LNCaP clone FGC (cell line): ENCODE data around the gene SETD1A.

Source experiments
- DNase-seq: peaks from one replicate; pipeline ENCODE4 v3.0.0-alpha.2; 2011; ENCODE audit warnings: low read depth
- H3K4me3 ChIP-seq: 2 replicates; pipeline ENCODE4 v1.5.1; 2011; ENCODE audit warnings: mild to moderate bottlenecking, low read depth, low read length, control low read depth
- TF ChIP-seq, protein P1 (sequence below): IDR thresholded peaks from 2 replicates; pipeline ENCODE4 v1.5.1; 2012; ENCODE audit warnings: mild to moderate bottlenecking; ENCODE audit not compliant: control insufficient read depth, insufficient read depth; ENCODE audit errors: extremely low read depth

SETD1A gene

DNA sequence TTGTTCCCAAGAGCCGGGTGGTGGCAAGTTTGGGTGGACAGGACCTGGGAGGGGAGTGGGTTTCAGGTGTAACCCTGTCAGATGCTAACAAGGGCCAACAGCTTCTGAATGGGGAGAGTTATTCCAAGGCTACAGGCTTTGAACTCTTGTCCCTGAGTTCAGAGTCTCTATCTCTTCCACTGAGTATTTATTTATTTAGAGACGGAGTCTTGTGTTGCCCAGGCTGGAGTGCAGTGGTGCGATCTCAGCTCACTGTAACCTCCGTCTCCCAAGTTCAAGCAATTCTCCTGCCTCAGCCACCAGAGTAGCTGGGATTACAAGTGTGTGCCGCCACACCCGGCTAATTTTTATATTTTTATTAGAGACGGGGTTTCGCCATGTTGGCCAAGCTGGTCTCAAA, 2.6 kb upstream of the SETD1A start:
- H3K4me3 ChIP-seq = no peak overlapping the region
- no peak for DNase-seq
- TF ChIP-seq, protein P1, sequence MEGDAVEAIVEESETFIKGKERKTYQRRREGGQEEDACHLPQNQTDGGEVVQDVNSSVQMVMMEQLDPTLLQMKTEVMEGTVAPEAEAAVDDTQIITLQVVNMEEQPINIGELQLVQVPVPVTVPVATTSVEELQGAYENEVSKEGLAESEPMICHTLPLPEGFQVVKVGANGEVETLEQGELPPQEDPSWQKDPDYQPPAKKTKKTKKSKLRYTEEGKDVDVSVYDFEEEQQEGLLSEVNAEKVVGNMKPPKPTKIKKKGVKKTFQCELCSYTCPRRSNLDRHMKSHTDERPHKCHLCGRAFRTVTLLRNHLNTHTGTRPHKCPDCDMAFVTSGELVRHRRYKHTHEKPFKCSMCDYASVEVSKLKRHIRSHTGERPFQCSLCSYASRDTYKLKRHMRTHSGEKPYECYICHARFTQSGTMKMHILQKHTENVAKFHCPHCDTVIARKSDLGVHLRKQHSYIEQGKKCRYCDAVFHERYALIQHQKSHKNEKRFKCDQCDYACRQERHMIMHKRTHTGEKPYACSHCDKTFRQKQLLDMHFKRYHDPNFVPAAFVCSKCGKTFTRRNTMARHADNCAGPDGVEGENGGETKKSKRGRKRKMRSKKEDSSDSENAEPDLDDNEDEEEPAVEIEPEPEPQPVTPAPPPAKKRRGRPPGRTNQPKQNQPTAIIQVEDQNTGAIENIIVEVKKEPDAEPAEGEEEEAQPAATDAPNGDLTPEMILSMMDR = no peak

DNA sequence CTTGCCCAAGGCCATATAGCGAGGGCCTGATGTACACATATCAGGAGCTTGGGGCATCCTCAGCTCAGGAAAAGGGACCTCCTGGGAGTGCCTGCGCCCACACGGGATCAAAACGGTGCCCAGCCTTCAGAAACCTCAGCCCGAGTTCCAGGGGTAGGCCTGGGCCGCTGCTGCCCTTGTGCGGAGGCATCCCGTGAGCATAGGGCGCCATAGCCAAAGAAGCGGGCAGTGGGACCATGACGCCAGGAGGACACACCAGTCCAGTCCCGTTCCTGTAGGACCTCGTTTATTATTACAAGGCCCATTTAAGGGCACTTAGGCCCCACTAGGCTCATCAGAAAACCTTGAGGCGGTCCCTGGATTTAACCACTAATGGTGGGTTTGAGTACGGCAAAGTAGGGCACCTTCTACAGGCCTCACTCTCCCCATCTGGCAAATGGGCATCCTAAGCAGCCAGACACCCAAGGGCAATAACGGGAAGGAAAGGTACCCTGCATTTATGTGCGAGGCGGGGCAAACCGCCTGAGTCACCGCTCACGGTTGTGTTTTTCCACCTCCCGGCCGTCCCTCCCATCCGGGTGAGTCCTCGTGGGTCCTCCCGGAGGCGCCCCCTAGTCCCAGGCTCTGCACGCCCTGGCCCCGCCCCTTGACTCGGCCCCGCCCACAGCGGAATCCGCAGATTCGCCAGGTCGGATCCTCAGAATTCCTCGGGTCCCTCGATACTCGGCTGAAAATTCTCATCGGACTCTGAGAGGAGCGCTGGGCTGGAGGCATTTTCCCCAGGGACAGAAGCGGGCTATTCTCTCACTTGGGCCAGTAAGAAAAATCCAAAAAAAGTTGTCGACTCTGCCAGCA, 726 bp upstream of the SETD1A start:
- TF ChIP-seq, protein P1 = peak; percentile 35; the same call in 1 of the 2 replicates
- DNase-seq = peak; percentile 37
- peak overlapping the region; percentile 88 for H3K4me3 ChIP-seq

DNA sequence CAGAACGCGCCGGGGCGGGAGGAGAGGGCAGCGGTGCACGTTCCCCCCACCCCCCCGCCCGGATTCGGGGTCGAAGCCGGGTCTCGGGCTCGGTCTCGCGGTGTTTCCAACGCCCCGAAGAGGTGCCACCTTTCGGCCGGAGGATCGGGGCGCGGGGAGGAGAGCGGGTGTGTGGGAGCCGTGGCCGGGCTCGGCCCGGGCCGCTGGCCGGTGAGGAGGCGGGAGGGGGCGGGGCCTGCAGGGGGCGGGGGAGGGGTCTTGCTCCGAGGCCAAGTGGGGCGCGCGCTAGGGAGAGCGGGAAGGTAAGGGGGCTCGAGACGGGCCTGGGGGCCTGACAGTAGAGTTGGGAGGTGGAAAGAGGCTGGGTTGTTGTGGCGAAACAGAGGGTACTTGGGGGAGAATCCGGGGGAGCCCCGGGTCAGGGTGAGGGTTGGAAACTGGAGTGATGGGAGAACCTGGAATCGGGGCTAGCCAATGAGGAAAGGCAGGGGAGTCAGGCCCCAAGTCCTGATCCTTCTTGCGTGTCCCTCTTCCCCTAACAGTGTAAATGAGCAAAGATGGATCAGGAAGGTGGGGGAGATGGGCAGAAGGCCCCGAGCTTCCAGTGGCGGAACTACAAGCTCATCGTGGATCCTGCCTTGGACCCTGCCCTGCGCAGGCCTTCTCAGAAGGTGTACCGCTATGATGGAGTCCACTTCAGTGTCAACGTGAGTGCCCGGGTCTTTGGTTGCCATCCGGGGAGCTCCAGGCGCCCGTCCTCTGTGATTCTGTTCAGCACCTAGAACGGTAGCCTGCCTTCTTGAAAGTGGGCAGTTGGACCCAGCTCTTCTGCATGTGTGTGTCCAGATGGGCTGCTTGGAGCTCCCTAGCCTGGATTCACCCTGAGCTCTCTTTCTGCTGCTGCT, 873 bp downstream of the SETD1A start:
- no peak for DNase-seq
- H3K4me3 ChIP-seq = peak overlapping the region; percentile 88
- TF ChIP-seq, protein P1 = no peak

DNA sequence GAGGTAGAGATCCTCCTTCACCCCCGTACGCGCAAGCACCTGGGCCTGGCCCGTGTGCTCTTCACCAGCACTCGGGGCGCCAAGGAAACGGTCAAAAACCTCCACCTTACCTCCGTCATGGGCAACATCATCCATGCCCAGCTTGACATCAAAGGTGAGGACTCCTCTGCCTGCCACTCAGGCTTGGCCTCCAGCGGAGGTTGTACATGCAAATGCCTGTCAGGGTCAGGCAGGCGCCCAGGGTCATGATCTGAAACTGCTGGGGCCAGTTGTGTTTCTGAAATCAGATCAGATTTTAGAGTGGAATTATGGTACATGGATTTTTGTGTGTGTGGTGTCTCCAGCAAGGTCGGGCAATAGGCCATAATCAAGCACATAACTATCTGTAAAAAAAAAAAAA, 3.8 kb downstream of the SETD1A start:
- no peak overlapping the region for H3K4me3 ChIP-seq
- DNase-seq = no peak
- TF ChIP-seq, protein P1 = no peak

DNA sequence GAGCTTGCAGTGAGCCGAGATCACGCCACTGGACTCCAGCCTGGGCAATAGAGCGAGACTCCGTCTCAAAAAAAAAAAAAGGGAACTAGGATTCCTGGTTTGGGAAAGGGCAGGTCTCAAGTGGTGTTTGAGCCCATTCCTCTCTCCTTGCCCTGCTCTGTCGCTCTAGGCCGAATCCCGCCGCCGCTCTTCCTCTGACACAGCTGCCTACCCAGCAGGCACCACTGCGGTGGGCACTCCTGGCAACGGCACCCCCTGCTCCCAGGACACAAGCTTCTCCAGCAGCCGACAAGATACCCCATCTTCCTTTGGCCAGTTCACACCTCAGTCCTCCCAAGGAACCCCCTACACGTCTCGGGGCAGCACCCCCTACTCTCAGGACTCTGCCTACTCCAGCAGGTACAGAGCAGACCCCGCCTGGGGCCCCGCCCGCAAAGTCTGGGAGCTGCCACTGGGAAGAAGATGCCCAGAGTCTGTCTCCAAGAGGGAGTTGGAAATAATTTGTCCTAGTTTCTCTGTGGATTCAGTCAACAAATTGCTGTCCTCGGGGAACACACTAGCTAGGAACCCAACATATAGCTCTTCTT, 6.5 kb downstream of the SETD1A start:
- no peak overlapping the region for H3K4me3 ChIP-seq
- TF ChIP-seq, protein P1 = no peak
- DNase-seq = no peak

DNA sequence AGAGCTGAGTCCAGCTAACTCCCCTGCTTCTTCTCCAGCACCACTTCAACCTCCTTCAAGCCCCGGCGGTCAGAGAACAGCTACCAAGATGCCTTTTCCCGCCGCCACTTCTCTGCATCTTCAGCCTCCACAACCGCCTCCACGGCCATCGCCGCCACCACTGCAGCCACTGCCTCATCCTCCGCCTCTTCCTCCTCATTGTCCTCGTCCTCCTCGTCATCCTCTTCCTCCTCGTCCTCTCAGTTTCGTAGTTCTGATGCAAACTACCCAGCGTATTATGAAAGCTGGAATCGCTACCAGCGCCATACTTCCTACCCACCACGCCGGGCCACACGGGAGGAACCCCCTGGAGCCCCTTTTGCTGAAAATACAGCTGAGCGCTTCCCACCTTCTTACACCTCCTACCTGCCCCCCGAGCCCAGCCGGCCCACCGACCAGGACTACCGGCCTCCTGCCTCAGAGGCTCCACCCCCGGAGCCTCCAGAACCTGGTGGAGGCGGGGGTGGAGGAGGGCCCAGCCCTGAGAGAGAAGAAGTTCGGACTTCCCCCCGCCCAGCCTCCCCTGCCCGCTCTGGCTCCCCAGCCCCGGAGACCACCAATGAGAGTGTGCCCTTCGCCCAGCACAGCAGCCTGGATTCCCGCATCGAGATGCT, 7.1 kb downstream of the SETD1A start:
- TF ChIP-seq, protein P1 = no peak
- DNase-seq = no peak

More for the DNA sequence above, 7.1 kb downstream of the SETD1A start:
- H3K4me3 ChIP-seq = no peak overlapping the region
